OCI-LY7 (cell line): ENCODE data around the gene TMEM63A. TPM values are rescaled to one million over a fixed set of nuclear protein-coding genes. Genes with fewer than 3 reads are reported as not detected.

ENCODE experiments used
- BruUV-seq: library from RNA; stranded (reverse); fragments of 400-500 nt; replicated peaks from 2 replicates; lab custom pipeline; 2021; lab: Mats Ljungman, UMichigan
- CTCF ChIA-PET: fragments of 300-600 bp; sonication (Branson Sonifier 250); formaldehyde crosslinking; loops from one replicate; lab custom pipeline; 2022; ENCODE audit warnings: antibody characterized with exemption; ENCODE audit not compliant: unreplicated experiment; lab: Charles Lee
- POLR2A ChIA-PET: fragments of 300-600 bp; sonication (Branson Sonifier 250); formaldehyde crosslinking; loops from one replicate; lab custom pipeline; 2022; ENCODE audit warnings: antibody characterized with exemption; lab: Charles Lee
- DNase-seq: peaks from one replicate; pipeline ENCODE4 v3.0.0-alpha.2; 2015; ENCODE audit warnings: low spot score
- H2AFZ ChIP-seq: fragments of 200-600 bp; sonication (generic), shearing (Covaris generic); 2 replicates; pipeline ENCODE4 v1.6.1; 2014; ENCODE audit warnings: mild to moderate bottlenecking, antibody characterized with exemption, low read length, moderate library complexity
- H3K27ac ChIP-seq: fragments of 200-600 bp; sonication (generic); 2 replicates; pipeline ENCODE4 v1.5.1; 2014; ENCODE audit warnings: mixed run types, low read depth, mild to moderate bottlenecking, moderate library complexity, low read length, inconsistent platforms; ENCODE audit not compliant: poor library complexity, severe bottlenecking
- H3K36me3 ChIP-seq: fragments of 200-600 bp; sonication (generic); 2 replicates; pipeline ENCODE4 v1.6.1; 2014; ENCODE audit warnings: mild to moderate bottlenecking, antibody characterized with exemption, low read length, moderate library complexity, mixed read lengths; ENCODE audit not compliant: insufficient read depth
- H3K4me1 ChIP-seq: fragments of 200-600 bp; sonication (generic); 2 replicates; pipeline ENCODE4 v1.5.1; 2014; ENCODE audit warnings: mild to moderate bottlenecking, low read length; ENCODE audit not compliant: insufficient read depth, poor library complexity, severe bottlenecking
- H3K4me2 ChIP-seq: fragments of 200-600 bp; sonication (generic); 2 replicates; pipeline ENCODE4 v1.6.1; 2014; ENCODE audit warnings: mild to moderate bottlenecking, low read length
- H3K4me3 ChIP-seq: fragments of 200-600 bp; sonication (generic); 2 replicates; pipeline ENCODE4 v1.5.1; 2014; ENCODE audit warnings: mild to moderate bottlenecking, low read depth, low read length; ENCODE audit not compliant: poor library complexity, severe bottlenecking
- H3K79me2 ChIP-seq: fragments of 200-600 bp; sonication (generic); 2 replicates; pipeline ENCODE4 v1.6.1; 2016; ENCODE audit warnings: low read depth, mild to moderate bottlenecking, low read length, moderate library complexity, mixed read lengths; ENCODE audit not compliant: insufficient read depth
- H3K9me2 ChIP-seq: fragments of 200-600 bp; sonication (generic); 2 replicates; pipeline ENCODE4 v1.6.1; 2016; ENCODE audit warnings: mild to moderate bottlenecking, low read length, mixed read lengths; ENCODE audit not compliant: insufficient read depth
- H3K9me3 ChIP-seq: fragments of 200-600 bp; sonication (generic); 2 replicates; pipeline ENCODE4 v1.6.1; 2014; ENCODE audit warnings: mild to moderate bottlenecking, mixed run types, low read length, mixed read lengths
- H4K20me1 ChIP-seq: fragments of 200-600 bp; sonication (generic); 2 replicates; pipeline ENCODE4 v1.6.1; 2014; ENCODE audit warnings: mild to moderate bottlenecking, antibody characterized with exemption, low read length, moderate library complexity, mixed read lengths; ENCODE audit not compliant: insufficient read depth
- CTCF ChIP-seq: fragments of 200-600 bp; sonication (generic); conservative IDR thresholded peaks from 2 replicates; pipeline ENCODE4 v1.5.1; 2014; ENCODE audit warnings: mild to moderate bottlenecking, antibody characterized with exemption, low read length, moderate library complexity, mixed read lengths
- EZH2phosphoT487 ChIP-seq: fragments of 200-600 bp; sonication (generic); IDR thresholded peaks from 2 replicates; pipeline ENCODE4 v1.6.1; 2018; ENCODE audit warnings: low read depth, borderline replicate concordance, mild to moderate bottlenecking, mixed run types, antibody characterized with exemption, low read length, moderate library complexity, mixed read lengths
- intact Hi-C: fragments of 100-400 bp; cut with micrococcal nuclease; formaldehyde crosslinking; loops from one replicate; pipeline ENCODE4 v1.10.0; 2022; ENCODE audit not compliant: unreplicated experiment
- total RNA-seq, 2 experiments: library from RNA; depleted of rRNA in 1 of 2; stranded (reverse); fragments of >200 nt in 1 of 2; shearing (Covaris generic) in 1 of 2; gene quantifications; 2 replicates each; pipeline ENCODE4 v1.2.3, GENCODE V29; 2014 to 2022

The TMEM63A gene
- total RNA-seq, 2 experiments from 2014 or later, result 21.0 to 46.5 TPM

GRCh38 chr1:225843426-225843795, 38.8 kb downstream of the TMEM63A start:
- H3K4me1 ChIP-seq, result peaks cover 29% of the 10 kb centered on the region

GRCh38 chr1:225842788-225843425, 39.3 kb downstream of the TMEM63A start:
- Histone ChIP-seq H3K4me2 (no peak overlapping the region), H4K20me1 (no peaks in the 10 kb centered on the region), H3K27ac (no peak overlapping the region), H3K9me2 (no peaks in the 10 kb centered on the region), H3K4me3 (no peak overlapping the region), H3K4me1 (peaks cover 24% of the 10 kb centered on the region), H3K9me3 (no peaks in the 10 kb centered on the region), H3K79me2 (no peaks in the 10 kb centered on the region), H2AFZ (no peak overlapping the region), H3K36me3 (peaks cover 7% of the 10 kb centered on the region; the same call in 1 of the 2 replicates)
- BruUV-seq, result no TSS peak
- no peak for DNase-seq
- TF ChIP-seq CTCF, result no peak
- no peak for TF ChIP-seq EZH2phosphoT487
- POLR2A ChIA-PET, result no interaction called here
- CTCF ChIA-PET, result no interaction called here
- intact Hi-C loops, result no loop called here

More at GRCh38 chr1:225843426-225843795, 38.8 kb downstream of the TMEM63A start:
- Histone ChIP-seq H3K9me2 (no peaks in the 10 kb centered on the region), H3K9me3 (no peaks in the 10 kb centered on the region), H2AFZ (no peak overlapping the region), H3K79me2 (no peaks in the 10 kb centered on the region), H3K4me2 (no peak overlapping the region), H3K36me3 (peaks cover 7% of the 10 kb centered on the region; the same call in 1 of the 2 replicates), H4K20me1 (no peaks in the 10 kb centered on the region), H3K27ac (no peak overlapping the region), H3K4me3 (no peak overlapping the region)
- DNase-seq, result no peak
- CTCF ChIA-PET, result no interaction called here
- intact Hi-C loops, result no loop called here
- TF ChIP-seq CTCF, result no peak
- POLR2A ChIA-PET, result no interaction called here
- BruUV-seq, result no TSS peak

GRCh38 chr1:225842074-225842473, 40.1 kb downstream of the TMEM63A start:
- POLR2A ChIA-PET, result interaction anchor here (0.7 kb wide), 1 partner anchor 362 kb away, joined by 3 read pairs; no protein-coding TSS in a partner anchor
- no TSS peak for BruUV-seq
- no peak overlapping the region for H3K4me2 ChIP-seq
- H3K27ac ChIP-seq, result no peak overlapping the region
- H3K36me3 ChIP-seq, result peaks cover 7% of the 10 kb centered on the region; the same call in 1 of the 2 replicates
- H3K4me3 ChIP-seq, result no peak overlapping the region
- no peak for DNase-seq
- H3K79me2 ChIP-seq, result no peaks in the 10 kb centered on the region
- H3K9me3 ChIP-seq, result no peaks in the 10 kb centered on the region
- no peak overlapping the region for H2AFZ ChIP-seq
- H3K9me2 ChIP-seq, result no peaks in the 10 kb centered on the region
- CTCF ChIA-PET, result no interaction called here
- no peaks in the 10 kb centered on the region for H4K20me1 ChIP-seq
- intact Hi-C loops, result no loop called here
- H3K4me1 ChIP-seq, result peaks cover 16% of the 10 kb centered on the region
- TF ChIP-seq CTCF (no peak), EZH2phosphoT487 (no peak)
